ENCODE measurements around the gene RHO. TPM values are rescaled to one million over a fixed set of nuclear protein-coding genes. Genes with fewer than 3 reads are reported as not detected.

RHO gene
- polyA plus RNA-seq, 1 of the 3 experiments (the other 2 are of a cell fraction): not detected

GRCh38 chr3:129579991-129580390 lies 51.6 kb downstream of the RHO start:
- Histone ChIP-seq H3K9me3 (no peaks in the 10 kb centered on the region), H3K4me2 (no peak overlapping the region), H3K27me3 (ENCODE audit: insufficient read depth) (no peaks in the 10 kb centered on the region), H4K20me1 (ENCODE audit: insufficient read depth) (no peaks in the 10 kb centered on the region), H3K9me2 (no peaks in the 10 kb centered on the region), H3K79me2 (ENCODE audit: insufficient read depth) (no peaks in the 10 kb centered on the region), H3K4me3 (ENCODE audit: low read depth in 2 of 2, low read length in 1 of 2) (no peak overlapping the region), H3F3A (replicated peaks; ENCODE audit: insufficient read depth) (no peaks in the 10 kb centered on the region), H3K9ac (no peak overlapping the region), H3K4me1 (ENCODE audit: control insufficient read depth in 1 of 2, insufficient read depth in 2 of 2, low read depth in 1 of 2, low read length in 1 of 2) (peaks cover 0 to 10% of the 10 kb centered on the region in 2 experiments; a peak in 1 of 4 replicates), H2AFZ (ENCODE audit: low read depth) (no peak overlapping the region), H3K36me3 (replicated peaks in 1 of 2; ENCODE audit: control insufficient read depth in 1 of 2, insufficient read depth in 2 of 2, low read length in 1 of 2) (no peaks in the 10 kb centered on the region), H3K27ac (ENCODE audit: low read depth in 2 of 2, low read length in 1 of 2) (no peak overlapping the region)
- WGBS (ENCODE audit: low lambda C conversion rate): 89% methylated on average over 6 of the region's 10 CpGs
- POLR2A ChIA-PET: no interaction called here
- no peak for DNase-seq
- CTCF ChIA-PET: interaction anchor here (1.0 kb wide), 1 partner anchor 11 kb away, joined by 3 read pairs; no protein-coding TSS in a partner anchor
- TF ChIP-seq CTCF (IDR thresholded peaks at IDR 0.05): no peak
- TF ChIP-seq SIN3A (IDR thresholded peaks at IDR 0.05; ENCODE audit: borderline replicate concordance, low read depth, low read length): no peak
- TF ChIP-seq FOSL2 (IDR thresholded peaks at IDR 0.05; ENCODE audit: borderline replicate concordance, low read depth): no peak
- no peak for TF ChIP-seq GATA2 (CRISPR knock-in tag; IDR thresholded peaks at IDR 0.05)
- no peak for TF ChIP-seq RAD21 (IDR thresholded peaks at IDR 0.05; ENCODE audit: low read length)

- Histone ChIP-seq H3K9ac (no peak overlapping the region), H3F3A (replicated peaks; ENCODE audit: insufficient read depth) (no peaks in the 10 kb centered on the region), H3K4me3 (ENCODE audit: low read depth in 2 of 2, low read length in 1 of 2) (no peak overlapping the region), H3K9me3 (no peaks in the 10 kb centered on the region), H3K36me3 (replicated peaks in 1 of 2; ENCODE audit: control insufficient read depth in 1 of 2, insufficient read depth in 2 of 2, low read length in 1 of 2) (no peaks in the 10 kb centered on the region), H2AFZ (ENCODE audit: low read depth) (no peak overlapping the region), H4K20me1 (ENCODE audit: insufficient read depth) (no peaks in the 10 kb centered on the region), H3K79me2 (ENCODE audit: insufficient read depth) (no peaks in the 10 kb centered on the region), H3K27ac (ENCODE audit: low read depth in 2 of 2, low read length in 1 of 2) (no peak overlapping the region), H3K4me2 (no peak overlapping the region), H3K9me2 (no peaks in the 10 kb centered on the region), H3K4me1 (ENCODE audit: control insufficient read depth in 1 of 2, insufficient read depth in 2 of 2, low read depth in 1 of 2, low read length in 1 of 2) (peaks cover 0 to 8% of the 10 kb centered on the region in 2 experiments; a peak in 1 of 4 replicates), H3K27me3 (ENCODE audit: insufficient read depth) (no peaks in the 10 kb centered on the region)
- ChIA-PET POLR2A (no interaction called here), CTCF (interaction anchor here (1.2 to 1.9 kb wide), 4 partner anchors 11 to 91 kb away, joined by 3 to 6 read pairs (median 3); no protein-coding TSS in a partner anchor)
- DNase-seq: no peak
- TF ChIP-seq RCOR1 (IDR thresholded peaks at IDR 0.05; ENCODE audit: low read length): no peak
- no peak for TF ChIP-seq EP300 (IDR thresholded peaks at IDR 0.05; ENCODE audit: borderline replicate concordance in 1 of 2, low read depth in 1 of 2, low read length in 1 of 2)
- TF ChIP-seq ZBTB33 (IDR thresholded peaks at IDR 0.05; ENCODE audit: borderline replicate concordance, low read depth): no peak
- TF ChIP-seq SIN3A (IDR thresholded peaks at IDR 0.05; ENCODE audit: borderline replicate concordance, low read depth, low read length): no peak
- no peak for TF ChIP-seq GABPA (IDR thresholded peaks at IDR 0.05; ENCODE audit: low read depth)
- no peak for TF ChIP-seq GATA2 (CRISPR knock-in tag; IDR thresholded peaks at IDR 0.05)
- TF ChIP-seq USF2 (IDR thresholded peaks at IDR 0.05; ENCODE audit: borderline replicate concordance, low read depth, low read length): no peak
- TF ChIP-seq EZH2phosphoT487 (IDR thresholded peaks at IDR 0.05; ENCODE audit: borderline replicate concordance, low read depth): no peak
- WGBS (ENCODE audit: low lambda C conversion rate): 89% methylated on average over 6 of the region's 8 CpGs
These were observed 53.2 kb downstream of the RHO start for GRCh38 chr3:129581623-129582022.
